Activated CD8-positive, alpha-beta T cell treated with anti-CD3 and anti-CD28 coated beads for 36 hours (primary cell): ENCODE measurements around the gene AHR. TPM values are rescaled to one million over a fixed set of nuclear protein-coding genes. Genes with fewer than 3 reads are reported as not detected.

ENCODE experiments used
- ATAC-seq: fragments of 200-7000 bp; cut with Tn5 transposase; one replicate; pipeline ENCODE4 v1.10.0; 2021; ENCODE audit warnings: mild to moderate bottlenecking, moderate library complexity
- CTCF ChIA-PET: fragments of 350-600 bp; sonication (Branson Sonifier 250); formaldehyde crosslinking; loops from one replicate; lab custom pipeline; 2021; ENCODE audit warnings: antibody characterized with exemption; lab: Charles Lee
- POLR2A ChIA-PET: fragments of 350-600 bp; sonication (Branson Sonifier 250); formaldehyde crosslinking; loops from one replicate; lab custom pipeline; 2021; ENCODE audit warnings: antibody characterized with exemption; lab: Charles Lee
- DNase-seq: peaks from one replicate; pipeline ENCODE4 v3.0.0-alpha.2; 2020
- H3K27ac Mint-ChIP-seq: one replicate; pipeline ENCODE4 v1.8.0; 2021; ENCODE audit warnings: mild to moderate bottlenecking, mixed read lengths
- H3K27me3 Mint-ChIP-seq: one replicate; pipeline ENCODE4 v1.8.0; 2021; ENCODE audit warnings: mixed read lengths
- H3K36me3 Mint-ChIP-seq: one replicate; pipeline ENCODE4 v1.8.0; 2021; ENCODE audit warnings: low read depth, mixed read lengths
- H3K4me1 Mint-ChIP-seq: one replicate; pipeline ENCODE4 v1.8.0; 2021; ENCODE audit warnings: low read depth, mixed read lengths
- H3K4me3 Mint-ChIP-seq: one replicate; pipeline ENCODE4 v1.8.0; 2021; ENCODE audit warnings: mild to moderate bottlenecking, moderate library complexity, mixed read lengths
- H3K9me3 Mint-ChIP-seq: one replicate; pipeline ENCODE4 v1.8.0; 2021; ENCODE audit warnings: mixed read lengths
- intact Hi-C: fragments of 100-400 bp; cut with micrococcal nuclease; formaldehyde crosslinking; loops from one replicate; pipeline ENCODE4 v1.10.0; 2022
- total RNA-seq, 2 experiments: library from RNA; stranded (reverse); gene quantifications; one replicate each; pipeline ENCODE4 v1.2.3, GENCODE V29; 2021
- TF ChIP-seq, protein P1 (sequence below): fragments of 200-600 bp; IDR thresholded peaks from one replicate; pipeline ENCODE4 v1.8.0; 2022; ENCODE audit warnings: antibody characterized with exemption, mild to moderate bottlenecking

AHR gene
- total RNA-seq, 2 experiments from 2014 or later = 32.1 to 33.4 TPM

GRCh38 chr7:17354473-17354872 lies 56.0 kb downstream of the AHR start:
- POLR2A ChIA-PET = no interaction called here
- DNase-seq (no peak), ATAC-seq (no peak)
- Mint-ChIP-seq H3K4me1 (no peaks in the 10 kb centered on the region), H3K27me3 (no peaks in the 10 kb centered on the region), H3K9me3 (peaks cover 18% of the 10 kb centered on the region), H3K4me3 (no peak overlapping the region), H3K36me3 (peaks cover 24% of the 10 kb centered on the region), H3K27ac (no peak overlapping the region)
- CTCF ChIA-PET = no interaction called here
- TF ChIP-seq, protein P1, sequence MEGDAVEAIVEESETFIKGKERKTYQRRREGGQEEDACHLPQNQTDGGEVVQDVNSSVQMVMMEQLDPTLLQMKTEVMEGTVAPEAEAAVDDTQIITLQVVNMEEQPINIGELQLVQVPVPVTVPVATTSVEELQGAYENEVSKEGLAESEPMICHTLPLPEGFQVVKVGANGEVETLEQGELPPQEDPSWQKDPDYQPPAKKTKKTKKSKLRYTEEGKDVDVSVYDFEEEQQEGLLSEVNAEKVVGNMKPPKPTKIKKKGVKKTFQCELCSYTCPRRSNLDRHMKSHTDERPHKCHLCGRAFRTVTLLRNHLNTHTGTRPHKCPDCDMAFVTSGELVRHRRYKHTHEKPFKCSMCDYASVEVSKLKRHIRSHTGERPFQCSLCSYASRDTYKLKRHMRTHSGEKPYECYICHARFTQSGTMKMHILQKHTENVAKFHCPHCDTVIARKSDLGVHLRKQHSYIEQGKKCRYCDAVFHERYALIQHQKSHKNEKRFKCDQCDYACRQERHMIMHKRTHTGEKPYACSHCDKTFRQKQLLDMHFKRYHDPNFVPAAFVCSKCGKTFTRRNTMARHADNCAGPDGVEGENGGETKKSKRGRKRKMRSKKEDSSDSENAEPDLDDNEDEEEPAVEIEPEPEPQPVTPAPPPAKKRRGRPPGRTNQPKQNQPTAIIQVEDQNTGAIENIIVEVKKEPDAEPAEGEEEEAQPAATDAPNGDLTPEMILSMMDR = no peak
- intact Hi-C loops = no loop called here

- intact Hi-C loops = no loop called here
- TF ChIP-seq, protein P1 = no peak
- ChIA-PET CTCF (no interaction called here), POLR2A (no interaction called here)
- peaks cover 19% of the 10 kb centered on the region for H3K36me3 Mint-ChIP-seq
- DNase-seq (no peak), ATAC-seq (no peak)
- H3K4me3 Mint-ChIP-seq = no peak overlapping the region
- H3K27ac Mint-ChIP-seq = no peak overlapping the region
- H3K9me3 Mint-ChIP-seq = peaks cover 14% of the 10 kb centered on the region
- no peaks in the 10 kb centered on the region for H3K4me1 Mint-ChIP-seq
- no peaks in the 10 kb centered on the region for H3K27me3 Mint-ChIP-seq
Observed at GRCh38 chr7:17355050-17355449, 56.6 kb downstream of the AHR start.

- ChIA-PET CTCF (no interaction called here), POLR2A (no interaction called here)
- H3K9me3 Mint-ChIP-seq = no peaks in the 10 kb centered on the region
- intact Hi-C loops = no loop called here
- DNase-seq (no peak), ATAC-seq (no peak)
- H3K4me3 Mint-ChIP-seq = no peak overlapping the region
- no peak overlapping the region for H3K27ac Mint-ChIP-seq
- H3K4me1 Mint-ChIP-seq = no peaks in the 10 kb centered on the region
- H3K27me3 Mint-ChIP-seq = peaks cover 2% of the 10 kb centered on the region
- peaks cover 2% of the 10 kb centered on the region for H3K36me3 Mint-ChIP-seq
- TF ChIP-seq, protein P1 = no peak
Observed at GRCh38 chr7:17357952-17358351, 59.5 kb downstream of the AHR start.

DNA sequence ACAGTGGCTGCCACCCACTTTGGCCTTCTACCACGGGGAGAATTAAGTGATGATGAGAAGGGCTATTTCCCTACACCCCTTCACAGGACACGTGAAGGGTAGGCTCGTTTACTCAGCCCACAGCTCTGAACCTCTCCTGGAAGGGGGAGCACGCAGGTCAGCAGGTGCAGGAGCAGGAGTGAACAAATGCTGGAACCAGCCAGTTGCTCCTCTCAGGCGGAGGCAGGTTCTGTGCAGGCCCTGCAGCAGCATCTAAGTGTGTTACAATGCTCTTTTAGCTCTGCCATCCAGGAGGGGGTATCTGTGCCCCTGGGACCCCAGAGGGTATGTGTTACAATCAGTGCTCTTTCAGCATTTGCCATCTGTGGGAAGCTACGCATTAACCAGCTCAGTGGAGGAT lies 61.2 kb downstream of the AHR start:
- H3K4me1 Mint-ChIP-seq = no peaks in the 10 kb centered on the region
- ATAC-seq (no peak), DNase-seq (no peak)
- ChIA-PET POLR2A (interaction anchor here (1.3 kb wide), 1 partner anchor 11 kb away, joined by 3 read pairs; no protein-coding TSS in a partner anchor), CTCF (interaction anchor here (1.3 kb wide), 1 partner anchor 115 kb away, joined by 3 read pairs; no protein-coding TSS in a partner anchor)
- peaks cover 3% of the 10 kb centered on the region for H3K27me3 Mint-ChIP-seq
- TF ChIP-seq, protein P1 = no peak
- no peak overlapping the region for H3K27ac Mint-ChIP-seq
- H3K9me3 Mint-ChIP-seq = no peaks in the 10 kb centered on the region
- intact Hi-C loops = no loop called here
- no peaks in the 10 kb centered on the region for H3K36me3 Mint-ChIP-seq
- no peak overlapping the region for H3K4me3 Mint-ChIP-seq

GRCh38 chr7:17362439-17363105 lies 64.1 kb downstream of the AHR start:
- Mint-ChIP-seq H3K36me3 (no peaks in the 10 kb centered on the region), H3K4me1 (no peaks in the 10 kb centered on the region), H3K27ac (no peak overlapping the region), H3K4me3 (no peak overlapping the region), H3K9me3 (no peaks in the 10 kb centered on the region), H3K27me3 (peaks cover 3% of the 10 kb centered on the region)
- CTCF ChIA-PET = no interaction called here
- no peak for ATAC-seq
- POLR2A ChIA-PET = interaction anchor here (1.0 kb wide), 2 partner anchors 10 to 22 kb away, joined by 3 to 5 read pairs; no protein-coding TSS in a partner anchor
- intact Hi-C loops = no loop called here
- DNase-seq = no peak
- TF ChIP-seq, protein P1 = no peak
